Mammary epithelial cell (primary cell): ENCODE measurements around the gene MYO15A.

Experiments
- EZH2 ChIP-seq: IDR thresholded peaks from 2 replicates; pipeline ENCODE4 v1.6.1; 2012; ENCODE audit warnings: low read length, inconsistent platforms, borderline replicate concordance
- TF ChIP-seq, protein P1 (sequence below), 2 donors: IDR thresholded peaks in 1 of 2; conservative IDR thresholded peaks in 1 of 2; 2 replicates each; pipeline ENCODE4 v1.5.1; 2011 to 2012; ENCODE audit warnings: inconsistent platforms in 2 of 2, low read length in 2 of 2, mild to moderate bottlenecking in 2 of 2, control low read depth in 1 of 2, low read depth in 1 of 2; ENCODE audit not compliant: insufficient read depth in 1 of 2; ENCODE audit errors: extremely low read depth in 1 of 2

DNA sequence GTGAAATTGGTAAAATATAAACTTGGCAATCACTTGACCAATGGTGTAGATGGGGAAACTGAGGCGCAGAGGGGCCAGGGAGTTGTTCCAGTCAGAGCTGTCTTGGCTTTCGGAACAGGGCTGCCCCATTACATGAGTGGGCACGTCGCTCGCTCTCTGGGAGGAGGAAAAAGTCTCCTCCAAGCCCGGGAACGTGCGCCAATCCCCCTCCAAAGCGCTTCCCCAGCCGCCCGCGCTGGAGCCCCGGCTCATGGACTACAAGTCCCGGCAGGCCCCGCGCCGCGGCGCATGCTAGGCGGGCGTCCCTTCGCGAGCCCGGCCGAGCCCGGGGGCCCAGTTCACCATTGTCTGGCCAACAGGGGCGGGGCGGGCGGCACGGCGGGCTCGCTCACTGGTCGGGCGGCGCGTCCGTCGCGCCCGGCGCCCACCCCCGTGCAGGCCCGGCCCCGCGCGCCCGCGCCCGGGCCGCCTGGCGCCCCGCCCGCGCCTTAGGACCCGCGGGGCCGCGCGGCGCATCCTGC is 116.6 kb downstream of the MYO15A start, which contains the start of gene LLGL1:
- no peak for TF ChIP-seq EZH2
- TF ChIP-seq, protein P1, sequence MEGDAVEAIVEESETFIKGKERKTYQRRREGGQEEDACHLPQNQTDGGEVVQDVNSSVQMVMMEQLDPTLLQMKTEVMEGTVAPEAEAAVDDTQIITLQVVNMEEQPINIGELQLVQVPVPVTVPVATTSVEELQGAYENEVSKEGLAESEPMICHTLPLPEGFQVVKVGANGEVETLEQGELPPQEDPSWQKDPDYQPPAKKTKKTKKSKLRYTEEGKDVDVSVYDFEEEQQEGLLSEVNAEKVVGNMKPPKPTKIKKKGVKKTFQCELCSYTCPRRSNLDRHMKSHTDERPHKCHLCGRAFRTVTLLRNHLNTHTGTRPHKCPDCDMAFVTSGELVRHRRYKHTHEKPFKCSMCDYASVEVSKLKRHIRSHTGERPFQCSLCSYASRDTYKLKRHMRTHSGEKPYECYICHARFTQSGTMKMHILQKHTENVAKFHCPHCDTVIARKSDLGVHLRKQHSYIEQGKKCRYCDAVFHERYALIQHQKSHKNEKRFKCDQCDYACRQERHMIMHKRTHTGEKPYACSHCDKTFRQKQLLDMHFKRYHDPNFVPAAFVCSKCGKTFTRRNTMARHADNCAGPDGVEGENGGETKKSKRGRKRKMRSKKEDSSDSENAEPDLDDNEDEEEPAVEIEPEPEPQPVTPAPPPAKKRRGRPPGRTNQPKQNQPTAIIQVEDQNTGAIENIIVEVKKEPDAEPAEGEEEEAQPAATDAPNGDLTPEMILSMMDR (conservative IDR thresholded peaks at IDR 0.05 in 1 of 2, IDR thresholded peaks at IDR 0.05 in 1 of 2; ENCODE audit: extremely low read depth in 1 of 2, insufficient read depth in 1 of 2, low read depth in 1 of 2, low read length in 2 of 2) = no peak
